HFFc6 (cell line): ENCODE data around the gene IL31RA. TPM values are rescaled to one million over a fixed set of nuclear protein-coding genes. Genes with fewer than 3 reads are reported as not detected.
A peak's percentile ranks its signal among the peaks of the same experiment; 100 is the strongest.

Experiments
- DNase-seq: peaks from one replicate; pipeline ENCODE4 v3.0.0-alpha.2; 2018
- H3K27ac Mint-ChIP-seq: 2 replicates; pipeline ENCODE4 v1.8.0; 2020; ENCODE audit warnings: mild to moderate bottlenecking, mixed read lengths
- H3K27me3 Mint-ChIP-seq: 2 replicates; pipeline ENCODE4 v1.8.0; 2021; ENCODE audit warnings: mild to moderate bottlenecking, moderate library complexity, mixed read lengths; ENCODE audit not compliant: insufficient read depth
- H3K36me3 Mint-ChIP-seq: 2 replicates; pipeline ENCODE4 v1.8.0; 2021; ENCODE audit warnings: low read depth, mixed read lengths
- H3K4me1 Mint-ChIP-seq: 2 replicates; pipeline ENCODE4 v1.8.0; 2020; ENCODE audit warnings: low read depth, mixed read lengths
- H3K4me3 Mint-ChIP-seq: 2 replicates; pipeline ENCODE4 v1.8.0; 2020; ENCODE audit warnings: mild to moderate bottlenecking, moderate library complexity, mixed read lengths
- H3K9me3 Mint-ChIP-seq: 2 replicates; pipeline ENCODE4 v1.8.0; 2020; ENCODE audit warnings: mild to moderate bottlenecking, mixed read lengths
- CTCF ChIP-seq: fragments of 200-600 bp; sonication (generic); IDR thresholded peaks from 2 replicates; pipeline ENCODE4 v1.5.0; 2021; ENCODE audit warnings: antibody characterized with exemption, mild to moderate bottlenecking
- total RNA-seq, 6 experiments: library from RNA; stranded (reverse); fragmentation: NEBNext Ultra II Directional; extraction: Animal tissue kit (Norgen Biotek cat#: 25700); gene quantifications; 2 replicates in 1 of 6; 3 replicates in 5 of 6; pipeline ENCODE4 v1.2.3, GENCODE V29; 2021

IL31RA gene
- total RNA-seq, 6 experiments from 2014 or later = 0.12 to 0.26 (median 0.19) TPM; not detected in 2

DNA sequence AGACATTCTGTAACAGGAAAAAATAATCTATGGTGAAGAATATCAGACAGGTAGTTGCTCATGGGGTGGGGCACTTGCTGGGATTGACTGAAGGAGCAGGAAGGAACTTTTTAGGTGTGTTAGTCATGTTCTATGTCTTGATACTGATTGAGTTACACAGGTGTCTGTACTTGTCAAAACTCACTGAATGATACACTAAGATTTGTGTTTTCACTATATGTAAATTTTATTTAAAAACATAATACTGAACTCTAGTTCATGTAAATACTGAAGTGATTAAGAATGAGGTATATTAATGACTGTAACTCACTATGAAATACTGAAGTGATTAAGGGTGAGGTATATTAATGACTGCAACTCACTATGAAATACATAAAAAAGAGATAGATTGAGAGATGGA lies 115.1 kb downstream of the IL31RA start:
- Mint-ChIP-seq H3K9me3 (no peaks in the 10 kb centered on the region), H3K36me3 (peaks cover 15% of the 10 kb centered on the region), H3K27ac (no peak overlapping the region; the same call in 1 of the 2 replicates), H3K4me3 (no peak overlapping the region), H3K4me1 (peaks cover 14% of the 10 kb centered on the region), H3K27me3 (no peaks in the 10 kb centered on the region)
- DNase-seq = no peak
- TF ChIP-seq CTCF = no peak

DNA sequence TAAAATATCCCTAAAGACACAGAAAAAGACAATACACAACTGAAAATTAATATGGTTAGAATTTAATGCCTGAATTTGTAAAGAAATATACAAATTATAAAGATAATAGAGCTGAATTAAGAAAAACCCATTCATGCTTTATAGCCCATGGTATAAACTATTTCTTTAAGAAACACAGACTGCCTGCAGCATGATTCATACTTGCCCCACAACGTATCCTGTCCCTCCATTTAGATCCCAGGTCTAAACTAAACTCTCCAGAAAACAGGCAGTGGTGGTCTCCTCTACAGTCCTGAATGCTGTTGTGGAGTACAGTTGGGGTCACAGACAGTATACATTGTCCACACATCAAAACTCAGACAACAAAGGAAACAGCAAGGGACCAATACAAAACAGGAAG lies 118.8 kb downstream of the IL31RA start:
- peaks cover 23% of the 10 kb centered on the region for H3K4me1 Mint-ChIP-seq
- no peak for TF ChIP-seq CTCF

More for the DNA sequence above, 118.8 kb downstream of the IL31RA start:
- Mint-ChIP-seq H3K36me3 (peaks cover 27% of the 10 kb centered on the region), H3K9me3 (no peaks in the 10 kb centered on the region), H3K27me3 (no peaks in the 10 kb centered on the region; the same call in 1 of the 2 replicates), H3K4me3 (peak overlapping the region; percentile 53; the same call in 1 of the 2 replicates), H3K27ac (peak overlapping the region; percentile 85)
- no peak for DNase-seq

Other genes with a start within 250 kb of the IL31RA start
- 10 to 100 TPM; 12.2 to 16.5 (median 13.2) TPM for gene SLC38A9, start 139.0 kb upstream of the IL31RA start, total RNA-seq
- not detected for gene DDX4, start 113.3 kb upstream of the IL31RA start, total RNA-seq
- 100 to 1,000 TPM; 187 to 265 (median 216) TPM for gene IL6ST, start 143.6 kb downstream of the IL31RA start, total RNA-seq